H1 (cell line): ENCODE results near the gene TNS2. TPM values are rescaled to one million over a fixed set of nuclear protein-coding genes. Genes with fewer than 3 reads are reported as not detected.
A peak's percentile ranks its signal among the peaks of the same experiment; 100 is the strongest.

ENCODE experiments used
- ASH2L ChIP-seq: fragments of 200-600, 300-600 bp; sonication (generic); IDR thresholded peaks from one replicate; pipeline ENCODE4 v1.7.1; 2017; ENCODE audit warnings: low read length
- PHF8 ChIP-seq: fragments of 200-600 bp; sonication (generic); conservative IDR thresholded peaks from 2 replicates; pipeline ENCODE4 v1.7.1; 2012; ENCODE audit warnings: low read depth, mild to moderate bottlenecking, inconsistent platforms, low read length, moderate library complexity
- SIN3A ChIP-seq, 2 experiments: IDR thresholded peaks in 1 of 2; conservative IDR thresholded peaks in 1 of 2; 2 replicates each; pipeline ENCODE4 v1.6.1; 2011 to 2012; ENCODE audit warnings: low read length in 2 of 2, improper control_type of control experiment in 1 of 2, low read depth in 1 of 2, mild to moderate bottlenecking in 1 of 2
- polyA plus RNA-seq, 7 experiments: library from polyadenylated mRNA; depleted of rRNA in 3 of 7; stranded (reverse) in 5 of 7; unstranded in 2 of 7; fragments of >200 nt in 5 of 7; fragments of 200-250 nt in 2 of 7; gene quantifications; 1 replicate in 5 of 7; 2 replicates in 1 of 7; 4 replicates in 1 of 7; pipeline versions ENCODE4 v1.2.1 to v1.2.3, GENCODE V29; 2011 to 2013; ENCODE audit warnings: missing spikeins in 2 of 7, mixed read lengths in 2 of 7
- total RNA-seq: library from RNA; stranded (reverse); fragmentation: NEBNext Ultra II Directional; extraction: Animal tissue kit (Norgen Biotek cat#: 25700); gene quantifications from 2 replicates; pipeline ENCODE4 v1.2.1, GENCODE V29; 2021

The TNS2 gene
- total and polyA plus RNA-seq, 2 of the 8 experiments (the other 6 are each of a cell fraction or from before 2014, with no cell fraction given) = 2.8 to 4.7 TPM

- TF ChIP-seq SIN3A (conservative IDR thresholded peaks at IDR 0.05 in 1 of 2, IDR thresholded peaks at IDR 0.05 in 1 of 2; ENCODE audit: low read depth in 1 of 2, low read length in 2 of 2) (peak in 1 of 2 experiments; percentile 11; a peak in 1 of 4 replicates), PHF8 (peak; percentile 37), ASH2L (peak; percentile 5)
Measured at GRCh38 chr12:53078425-53079225, 28.8 kb downstream of the TNS2 start (continued).
